ENCODE results near the gene SMIM35. TPM values are rescaled to one million over a fixed set of nuclear protein-coding genes. Genes with fewer than 3 reads are reported as not detected.
"Not testable (repeated sequence)": the region's sequence is repeated elsewhere in the genome, so short reads cannot be mapped to it uniquely, and the experiment has no call there.

SMIM35 gene
- total RNA-seq, 1 experiment from 2014 or later, result not detected

GRCh38 chr11:117984476-117984875 is 102.3 kb downstream of the SMIM35 start:
- DNase-seq (ENCODE audit: low read depth), result peak; percentile 38

GRCh38 chr11:117983163-117983475 is 103.6 kb downstream of the SMIM35 start:
- DNase-seq (ENCODE audit: low read depth), result no peak

GRCh38 chr11:117980720-117981119 is 106.0 kb downstream of the SMIM35 start:
- DNase-seq (ENCODE audit: low read depth), result no peak

GRCh38 chr11:117980280-117980679 is 106.5 kb downstream of the SMIM35 start:
- no peak for DNase-seq (ENCODE audit: low read depth)

- DNase-seq (ENCODE audit: low read depth), result no peak
Measured at GRCh38 chr11:117979481-117980211, 107.1 kb downstream of the SMIM35 start.

- no peak for DNase-seq (ENCODE audit: low read depth)
Measured at GRCh38 chr11:117978991-117979390, 107.8 kb downstream of the SMIM35 start.

- DNase-seq (ENCODE audit: low read depth), result not testable (repeated sequence)
Measured at GRCh38 chr11:117978291-117978910, 108.4 kb downstream of the SMIM35 start.

- DNase-seq (ENCODE audit: low read depth), result not testable (repeated sequence)
Measured at GRCh38 chr11:117977612-117978264, 109.0 kb downstream of the SMIM35 start.

- DNase-seq (ENCODE audit: low read depth), result no peak
Measured at GRCh38 chr11:117977029-117977428, 109.7 kb downstream of the SMIM35 start.

GRCh38 chr11:117976445-117976844 is 110.3 kb downstream of the SMIM35 start:
- no peak for DNase-seq (ENCODE audit: low read depth)

GRCh38 chr11:117973503-117973860 is 113.3 kb downstream of the SMIM35 start:
- no peak for DNase-seq (ENCODE audit: low read depth)

- no peak for DNase-seq (ENCODE audit: low read depth)
Measured at GRCh38 chr11:117972629-117973502, 113.9 kb downstream of the SMIM35 start.

GRCh38 chr11:117972044-117972443 is 114.7 kb downstream of the SMIM35 start:
- no peak for DNase-seq (ENCODE audit: low read depth)

- DNase-seq (ENCODE audit: low read depth), result peak; percentile 40
Measured at GRCh38 chr11:117970400-117971024, 116.3 kb downstream of the SMIM35 start.

- no peak for DNase-seq (ENCODE audit: low read depth)
Measured at GRCh38 chr11:117969160-117969991, 117.4 kb downstream of the SMIM35 start.

GRCh38 chr11:117966908-117967307 is 119.9 kb downstream of the SMIM35 start:
- no peak for DNase-seq (ENCODE audit: low read depth)

GRCh38 chr11:117962826-117963225 is 123.9 kb downstream of the SMIM35 start:
- DNase-seq (ENCODE audit: low read depth), result no peak

- DNase-seq (ENCODE audit: low read depth), result no peak
Measured at GRCh38 chr11:117961896-117962295, 124.9 kb downstream of the SMIM35 start.

GRCh38 chr11:117960406-117960805 is 126.4 kb downstream of the SMIM35 start:
- DNase-seq (ENCODE audit: low read depth), result no peak

- no peak for DNase-seq (ENCODE audit: low read depth)
Measured at GRCh38 chr11:117959438-117960149, 127.2 kb downstream of the SMIM35 start.

All from M059J (cell line).